Transverse colon (tissue), 4 donors: ENCODE data around the gene TRIM8. TPM values are rescaled to one million over a fixed set of nuclear protein-coding genes. Genes with fewer than 3 reads are reported as not detected.

Experiments used
- DNase-seq: peaks from one replicate; pipeline ENCODE4 v3.0.0-alpha.2; 2019
- H3K27ac ChIP-seq, 4 donors: fragments of 200-600 bp; sonication (generic); 2 replicates each; pipeline ENCODE4 v1.5.1; 2016 to 2018; ENCODE audit warnings: inconsistent platforms in 4 of 4
- H3K27me3 ChIP-seq: fragments of 200-600 bp; sonication (generic); 2 replicates; pipeline ENCODE4 v1.5.1; 2017; ENCODE audit warnings: inconsistent platforms
- H3K36me3 ChIP-seq, 4 donors: fragments of 200-600 bp; sonication (generic); 2 replicates each; pipeline ENCODE4 v1.5.1; 2017 to 2019; ENCODE audit warnings: inconsistent platforms in 4 of 4
- H3K4me1 ChIP-seq, 4 donors: fragments of 200-600 bp; sonication (generic); 2 replicates each; pipeline ENCODE4 v1.5.1; 2017 to 2020; ENCODE audit warnings: inconsistent platforms in 4 of 4
- H3K4me3 ChIP-seq, 4 donors: fragments of 200-600 bp; sonication (generic); 1 replicate in 1 of 4; 2 replicates in 3 of 4; pipeline versions ENCODE4 v1.5.1 to v1.6.1; 2017 to 2019; ENCODE audit warnings: inconsistent platforms in 4 of 4
- H3K9me3 ChIP-seq, 2 donors: fragments of 200-600 bp; sonication (generic); 2 replicates each; pipeline ENCODE4 v1.5.1; 2017 to 2019; ENCODE audit warnings: inconsistent platforms in 2 of 2
- EP300 ChIP-seq: sonication (generic); formaldehyde crosslinking; IDR thresholded peaks from one replicate; pipeline ENCODE4 v1.6.1; 2017; ENCODE audit warnings: antibody characterized with exemption, low read depth
- POLR2A ChIP-seq: fragments of 450-650 bp; IDR thresholded peaks from one replicate; pipeline ENCODE4 v1.6.1; 2016; ENCODE audit warnings: antibody characterized with exemption, mild to moderate bottlenecking, moderate library complexity
- POLR2AphosphoS5 ChIP-seq, 3 donors: sonication (generic); formaldehyde crosslinking; IDR thresholded peaks; one replicate each; pipeline ENCODE4 v1.6.1; 2016; ENCODE audit warnings: antibody characterized with exemption in 3 of 3
- WGBS, 2 donors: methylation state at CpG; one replicate each; pipeline ENCODE4 v1.1.5; 2018; ENCODE audit warnings: low coverage in 1 of 2; 5-methylcytosine and 5-hydroxymethylcytosine counted together
- in situ Hi-C, 4 donors: fragments of 200-750 bp; cut with MboI; loops; one replicate each; pipeline versions ENCODE4 v1.15.0 to v1.15.1; 2017; ENCODE audit warnings: low sequenced_read_pairs in 3 of 4, low pct_ligation_motif_present in 1 of 4, low pct_unique_long_range_greater_than_20kb in 1 of 4
- intact Hi-C: fragments of 100-400 bp; cut with DNase I; formaldehyde crosslinking; loops from one replicate; pipeline ENCODE4 v1.15.1; 2023; ENCODE audit warnings: low total_unique reads
- total RNA-seq, 4 donors: library from RNA; depleted of rRNA; stranded (reverse); fragments of >200 nt; gene quantifications; one replicate each; pipeline ENCODE4 v1.1.0, GENCODE V29; 2016
- TF ChIP-seq, protein P1 (sequence below), 5 experiments: fragments of 200-600 bp in 3 of 5; fragments of 450-650 bp in 2 of 5; sonication (generic) in 3 of 5; IDR thresholded peaks; 1 replicate in 2 of 5; 2 replicates in 3 of 5; pipeline ENCODE4 v1.5.1; 2016 to 2017; ENCODE audit warnings: antibody characterized with exemption in 5 of 5, inconsistent platforms in 3 of 5, mild to moderate bottlenecking in 2 of 5, moderate library complexity in 1 of 5

The TRIM8 gene
- total RNA-seq, 4 donors from 2014 or later, result 59.1 to 108 (median 66.8) TPM

DNA sequence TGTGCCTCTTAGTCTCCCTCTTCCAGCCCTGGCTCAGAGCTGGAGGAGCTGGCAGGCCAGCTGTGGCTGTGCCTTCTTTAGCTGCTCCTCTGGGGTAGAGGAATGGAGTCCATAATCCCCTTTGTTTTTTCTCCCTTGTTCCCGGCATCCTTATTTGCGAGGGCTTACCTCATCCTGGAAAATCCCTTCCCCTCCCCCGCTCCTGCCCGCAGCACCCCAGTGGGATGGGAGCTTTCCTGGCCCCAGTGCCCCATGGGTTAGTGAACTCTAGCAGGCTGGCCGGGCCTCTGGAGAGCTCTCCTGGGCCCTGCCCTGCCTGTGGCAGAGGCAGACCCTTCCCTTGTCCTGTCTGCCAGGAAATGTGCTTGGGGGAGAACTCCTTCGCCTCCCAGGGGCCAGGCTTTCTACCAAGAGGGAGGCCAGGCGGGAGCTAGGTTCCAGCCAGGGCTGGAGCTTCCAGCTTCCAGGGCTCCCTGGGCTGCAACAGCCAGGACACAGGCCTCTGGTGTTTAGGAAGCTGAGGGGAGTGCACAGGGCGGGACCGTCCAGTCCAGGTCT lies 16.5 kb upstream of the TRIM8 start:
- in situ Hi-C loops (no loop called here), intact Hi-C loops (no loop called here)
- H3K4me3 ChIP-seq, result no peak overlapping the region
- H3K27me3 ChIP-seq, result no peaks in the 10 kb centered on the region
- no peaks in the 10 kb centered on the region for H3K36me3 ChIP-seq
- no peaks in the 10 kb centered on the region for H3K9me3 ChIP-seq
- H3K27ac ChIP-seq, result peak overlapping the region; percentile 82 to 93 (median 87)
- WGBS, 2 donors, result 45% methylated on average over 7 of the region's 9 CpGs; no CpG with 5 or more reads in 1 of the 2 donors
- no peak for DNase-seq
- TF ChIP-seq EP300 (no peak), POLR2A (no peak), POLR2AphosphoS5 (IDR thresholded peaks at IDR 0.05) (no peak)
- TF ChIP-seq, protein P1, sequence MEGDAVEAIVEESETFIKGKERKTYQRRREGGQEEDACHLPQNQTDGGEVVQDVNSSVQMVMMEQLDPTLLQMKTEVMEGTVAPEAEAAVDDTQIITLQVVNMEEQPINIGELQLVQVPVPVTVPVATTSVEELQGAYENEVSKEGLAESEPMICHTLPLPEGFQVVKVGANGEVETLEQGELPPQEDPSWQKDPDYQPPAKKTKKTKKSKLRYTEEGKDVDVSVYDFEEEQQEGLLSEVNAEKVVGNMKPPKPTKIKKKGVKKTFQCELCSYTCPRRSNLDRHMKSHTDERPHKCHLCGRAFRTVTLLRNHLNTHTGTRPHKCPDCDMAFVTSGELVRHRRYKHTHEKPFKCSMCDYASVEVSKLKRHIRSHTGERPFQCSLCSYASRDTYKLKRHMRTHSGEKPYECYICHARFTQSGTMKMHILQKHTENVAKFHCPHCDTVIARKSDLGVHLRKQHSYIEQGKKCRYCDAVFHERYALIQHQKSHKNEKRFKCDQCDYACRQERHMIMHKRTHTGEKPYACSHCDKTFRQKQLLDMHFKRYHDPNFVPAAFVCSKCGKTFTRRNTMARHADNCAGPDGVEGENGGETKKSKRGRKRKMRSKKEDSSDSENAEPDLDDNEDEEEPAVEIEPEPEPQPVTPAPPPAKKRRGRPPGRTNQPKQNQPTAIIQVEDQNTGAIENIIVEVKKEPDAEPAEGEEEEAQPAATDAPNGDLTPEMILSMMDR (IDR thresholded peaks at IDR 0.05), result no peak
- peaks cover 31 to 57% (median 45%) of the 10 kb centered on the region in 4 donors for H3K4me1 ChIP-seq

DNA sequence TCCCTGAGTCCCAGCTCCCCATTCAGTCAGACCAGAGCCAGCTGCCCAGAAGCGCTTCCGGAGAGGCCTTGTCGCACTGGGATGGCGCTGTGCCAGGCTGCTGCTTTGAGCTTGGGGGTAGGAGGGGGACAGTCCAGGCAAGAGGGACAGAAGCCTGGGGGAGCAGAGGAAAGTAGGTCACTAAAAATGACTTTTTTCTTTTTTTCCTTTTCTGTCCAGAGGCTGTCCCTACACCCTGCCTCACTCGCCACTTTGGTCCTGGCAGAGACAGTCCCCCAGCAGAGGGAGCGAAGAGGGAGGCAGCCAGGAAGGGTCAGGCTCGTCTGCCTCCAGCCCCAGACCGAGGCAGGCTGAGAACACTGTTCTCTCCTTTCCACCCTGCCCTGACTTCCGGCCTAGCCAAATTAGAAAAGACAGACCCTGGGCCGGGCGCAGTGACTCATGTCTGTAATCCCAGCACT lies 15.8 kb upstream of the TRIM8 start:
- no peak for TF ChIP-seq POLR2A
- no peak for TF ChIP-seq POLR2AphosphoS5 (IDR thresholded peaks at IDR 0.05)
- TF ChIP-seq, protein P1 (IDR thresholded peaks at IDR 0.05), result no peak
- TF ChIP-seq EP300, result no peak
- no peaks in the 10 kb centered on the region for H3K9me3 ChIP-seq
- no peak overlapping the region for H3K4me3 ChIP-seq
- DNase-seq, result no peak
- H3K27ac ChIP-seq, result peak overlapping the region; percentile 82 to 93 (median 87)
- in situ Hi-C loops, result no loop called here
- peaks cover 37 to 64% (median 49%) of the 10 kb centered on the region in 4 donors for H3K4me1 ChIP-seq
- 73% methylated on average over 11 of the region's 11 CpGs; no CpG with 5 or more reads in 1 of the 2 donors for WGBS, 2 donors
- H3K27me3 ChIP-seq, result no peaks in the 10 kb centered on the region
- no peaks in the 10 kb centered on the region for H3K36me3 ChIP-seq
- intact Hi-C loops, result no loop called here

DNA sequence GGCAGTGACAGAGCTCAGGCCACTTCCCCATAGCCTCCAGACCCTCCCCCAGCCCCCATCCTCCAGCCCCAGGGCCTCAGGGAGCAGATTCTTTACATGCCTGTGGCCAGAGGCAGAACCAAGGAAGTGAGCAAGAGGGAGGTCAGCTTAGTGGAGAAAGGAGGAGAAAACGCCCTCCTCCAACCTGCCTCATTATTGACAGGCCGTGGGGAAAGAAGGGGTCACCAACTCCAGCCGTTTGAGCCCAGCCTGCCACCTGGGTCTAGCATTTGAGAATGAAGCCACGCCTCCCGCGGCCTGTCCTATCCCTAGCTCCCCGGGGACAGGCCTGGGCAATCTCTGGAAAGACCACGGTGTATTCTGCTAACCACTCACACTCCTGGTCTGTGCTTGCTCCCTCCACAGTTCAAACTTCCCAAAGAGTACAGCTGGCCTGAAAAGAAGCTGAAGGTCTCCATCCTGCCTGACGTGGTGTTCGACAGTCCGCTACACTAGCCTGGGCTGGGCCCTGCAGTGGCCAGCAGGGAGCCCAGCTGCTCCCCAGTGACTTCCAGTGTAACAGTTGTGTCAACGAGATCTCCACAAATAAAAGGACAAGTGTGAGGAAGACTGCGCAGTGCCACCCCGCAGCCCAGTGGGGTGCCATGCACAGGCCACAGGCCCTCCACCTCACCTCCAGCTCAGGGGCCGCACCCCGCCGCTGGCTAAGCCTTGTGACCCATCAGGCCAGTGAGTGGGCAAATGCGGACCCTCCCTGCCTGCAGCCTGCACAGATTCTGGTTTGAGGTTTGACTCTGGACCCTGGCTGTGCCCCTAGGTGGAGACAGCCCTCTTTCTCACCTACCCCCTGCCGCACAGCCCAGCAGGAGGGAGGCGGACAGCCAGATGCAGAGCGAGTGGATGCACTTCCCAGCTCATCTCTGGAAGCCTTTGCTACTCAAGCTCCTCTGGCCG lies 14.3 kb upstream of the TRIM8 start:
- no peaks in the 10 kb centered on the region for H3K9me3 ChIP-seq
- peaks cover 42 to 72% (median 54%) of the 10 kb centered on the region in 4 donors for H3K4me1 ChIP-seq
- no peak for DNase-seq
- WGBS, 2 donors, result 84% methylated on average over 19 of the region's 22 CpGs; no CpG with 5 or more reads in 1 of the 2 donors
- in situ Hi-C loops, result no loop called here
- intact Hi-C loops, result no loop called here
- H3K4me3 ChIP-seq, result no peak overlapping the region
- TF ChIP-seq POLR2A (no peak), POLR2AphosphoS5 (IDR thresholded peaks at IDR 0.05) (no peak), EP300 (no peak)
- TF ChIP-seq, protein P1 (IDR thresholded peaks at IDR 0.05), result no peak
- no peaks in the 10 kb centered on the region for H3K27me3 ChIP-seq
- no peaks in the 10 kb centered on the region for H3K36me3 ChIP-seq
- peak overlapping the region; percentile 82 to 93 (median 87) for H3K27ac ChIP-seq

DNA sequence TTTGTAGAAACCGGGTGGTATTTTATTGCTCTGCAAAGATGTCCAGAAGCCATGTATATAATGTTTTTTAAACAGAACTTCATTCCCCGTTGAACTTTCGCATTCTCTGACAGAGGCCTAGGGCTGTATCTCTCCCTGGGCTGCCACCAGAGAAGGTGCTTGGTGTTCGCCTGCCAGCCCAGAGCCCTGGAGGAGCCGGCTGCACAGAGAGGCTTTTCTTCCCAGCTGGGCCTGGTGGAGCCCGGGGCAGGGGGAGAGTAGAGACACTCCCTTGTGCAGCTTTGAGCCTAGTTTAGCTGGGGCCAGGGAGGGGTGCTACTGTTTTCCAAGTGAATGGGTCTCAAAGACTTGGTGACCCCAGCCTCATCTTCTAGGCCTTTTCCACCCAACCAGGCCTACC lies 13.6 kb upstream of the TRIM8 start:
- Histone ChIP-seq H3K4me3 (no peak overlapping the region), H3K36me3 (no peaks in the 10 kb centered on the region), H3K27me3 (no peaks in the 10 kb centered on the region), H3K9me3 (no peaks in the 10 kb centered on the region), H3K4me1 (peaks cover 42 to 75% (median 58%) of the 10 kb centered on the region in 4 donors), H3K27ac (peak overlapping the region; percentile 82 to 93 (median 87))
- 47 to 73% methylated on average over 3 to 6 of the region's 6 CpGs for WGBS, 2 donors
- no peak for TF ChIP-seq POLR2AphosphoS5 (IDR thresholded peaks at IDR 0.05)
- no peak for TF ChIP-seq POLR2A
- TF ChIP-seq EP300, result no peak
- TF ChIP-seq, protein P1 (IDR thresholded peaks at IDR 0.05), result no peak
- in situ Hi-C loops (no loop called here), intact Hi-C loops (no loop called here)
- DNase-seq, result no peak
